Measurements from ENCODE around the gene ARRDC3.
A peak's percentile ranks its signal among the peaks of the same experiment; 100 is the strongest.

ARRDC3 gene, protein sequence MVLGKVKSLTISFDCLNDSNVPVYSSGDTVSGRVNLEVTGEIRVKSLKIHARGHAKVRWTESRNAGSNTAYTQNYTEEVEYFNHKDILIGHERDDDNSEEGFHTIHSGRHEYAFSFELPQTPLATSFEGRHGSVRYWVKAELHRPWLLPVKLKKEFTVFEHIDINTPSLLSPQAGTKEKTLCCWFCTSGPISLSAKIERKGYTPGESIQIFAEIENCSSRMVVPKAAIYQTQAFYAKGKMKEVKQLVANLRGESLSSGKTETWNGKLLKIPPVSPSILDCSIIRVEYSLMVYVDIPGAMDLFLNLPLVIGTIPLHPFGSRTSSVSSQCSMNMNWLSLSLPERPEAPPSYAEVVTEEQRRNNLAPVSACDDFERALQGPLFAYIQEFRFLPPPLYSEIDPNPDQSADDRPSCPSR

DNA sequence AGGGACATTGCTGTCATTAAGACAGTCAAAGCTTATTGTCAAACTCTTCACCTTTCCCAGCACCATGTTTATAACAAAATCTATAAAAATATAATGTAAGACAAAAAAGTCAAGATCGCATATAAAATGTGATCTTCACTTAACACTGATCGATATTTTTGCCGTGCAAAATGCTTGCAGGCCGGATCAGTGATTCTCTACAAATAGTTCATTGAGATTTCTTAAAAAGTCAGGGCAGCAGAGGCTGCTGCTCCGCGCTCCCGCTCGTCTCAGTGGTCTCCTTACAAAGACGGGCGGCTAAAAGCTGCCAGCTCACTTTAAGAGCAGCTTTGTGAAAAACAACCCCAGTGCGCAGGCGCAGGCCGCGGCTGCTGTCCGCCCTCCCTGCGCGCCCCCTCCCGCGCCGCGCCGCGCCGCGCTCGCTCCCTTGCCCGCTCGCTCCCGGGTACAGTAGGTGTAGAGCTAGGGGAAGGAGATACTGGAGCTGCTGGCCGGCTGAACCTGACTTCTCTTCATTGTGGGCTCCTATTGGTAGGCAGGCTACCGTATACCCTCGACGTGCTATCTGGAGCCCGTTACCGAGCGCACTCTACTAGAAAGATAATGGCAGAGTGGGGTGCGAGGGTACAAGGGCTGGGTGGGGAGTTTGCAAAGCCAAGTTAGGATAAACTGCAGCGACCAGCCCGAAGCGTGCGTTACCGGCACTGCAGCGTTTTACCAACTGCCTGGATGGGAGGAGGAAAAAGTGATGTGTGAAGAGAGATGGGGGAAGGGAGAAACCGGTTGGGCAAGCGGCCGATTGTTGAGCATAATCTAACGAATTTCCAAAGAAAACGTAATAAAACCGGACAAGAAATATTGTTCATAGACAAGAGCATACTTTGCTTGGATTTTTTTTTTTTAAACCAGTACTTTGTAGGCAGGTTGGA, at the start of gene ARRDC3:
Gene ARRDC3, minus strand, starts transcription at position 291 of the 929 bp plus-strand sequence. Its CDS starts 225 bp downstream, at position 66.
- DNase-seq (ENCODE audit: extremely low read depth, low read depth) = peak; percentile 94
- no peak for TF ChIP-seq CTCF (IDR thresholded peaks at IDR 0.05; ENCODE audit: low read depth, low read length)

DNA sequence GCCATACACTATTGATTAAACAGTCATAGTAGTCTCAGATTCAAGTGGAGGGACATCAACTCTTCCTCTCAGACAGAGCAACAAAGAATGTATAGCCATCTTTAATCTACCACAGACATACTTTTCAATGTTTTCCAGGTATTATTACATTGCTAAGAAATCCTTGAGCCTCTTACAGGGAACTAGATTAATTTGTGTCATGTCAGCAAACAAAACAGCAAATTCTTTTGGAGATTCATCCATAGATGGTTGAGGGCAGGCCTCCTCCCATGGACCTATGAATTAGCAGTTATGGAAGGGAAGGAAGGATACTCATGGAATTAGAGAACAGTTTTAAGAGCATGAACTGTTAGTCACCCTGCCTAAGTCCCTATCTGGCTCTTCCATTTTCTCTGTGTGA, 47.8 kb upstream of the ARRDC3 start:
- no peak for DNase-seq (ENCODE audit: extremely low read depth, low read depth)
- no peak for TF ChIP-seq CTCF (IDR thresholded peaks at IDR 0.05; ENCODE audit: low read depth, low read length)

- no peak for DNase-seq (ENCODE audit: extremely low read depth, low read depth)
- TF ChIP-seq CTCF (IDR thresholded peaks at IDR 0.05; ENCODE audit: low read depth, low read length) = no peak
Measured at GRCh38 chr5:91424638-91425436, 41.7 kb upstream of the ARRDC3 start.

DNA sequence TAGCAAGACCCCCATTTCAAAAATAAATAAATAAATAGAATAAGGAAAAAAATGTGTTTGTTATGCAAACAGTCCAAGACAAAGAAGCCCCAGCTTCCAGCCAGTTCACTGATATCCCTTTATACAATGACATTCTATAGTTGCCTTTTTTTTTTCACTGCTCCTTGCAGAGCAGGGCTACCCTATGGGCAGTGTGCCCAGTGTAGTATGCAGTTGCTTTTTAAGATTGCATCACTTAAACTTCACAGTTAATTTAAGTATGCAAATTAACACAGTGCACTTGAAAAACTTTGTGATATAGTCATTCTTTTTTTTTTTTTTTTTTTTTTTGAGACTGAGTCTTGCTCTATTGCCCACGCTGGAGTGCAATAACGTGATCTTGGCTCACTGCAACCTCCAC, 40.8 kb upstream of the ARRDC3 start:
- TF ChIP-seq CTCF (IDR thresholded peaks at IDR 0.05; ENCODE audit: low read depth, low read length) = no peak

DNA sequence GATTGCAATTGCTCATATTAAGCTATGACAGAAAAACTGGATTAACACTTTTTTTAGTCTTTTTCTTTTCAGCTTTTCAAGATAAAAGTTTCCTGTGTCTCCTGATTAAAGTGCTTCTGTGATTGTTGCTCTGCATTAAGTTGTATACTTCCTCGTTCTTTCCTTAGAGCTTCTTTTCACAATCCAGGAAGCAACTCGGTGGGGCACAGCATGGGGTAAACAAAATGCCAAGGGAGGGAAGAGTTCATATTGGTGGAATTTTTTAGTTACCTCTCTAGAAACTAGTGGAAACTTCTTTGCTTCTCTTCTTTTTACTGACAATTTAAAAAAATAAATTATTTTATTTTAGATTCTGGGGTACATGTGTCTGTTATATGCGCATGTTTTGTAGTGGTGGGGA, 37.8 kb upstream of the ARRDC3 start:
- no peak for DNase-seq (ENCODE audit: extremely low read depth, low read depth)
- TF ChIP-seq CTCF (IDR thresholded peaks at IDR 0.05; ENCODE audit: low read depth, low read length) = no peak

More for the DNA sequence above, 40.8 kb upstream of the ARRDC3 start:
- no peak for DNase-seq (ENCODE audit: extremely low read depth, low read depth)

DNA sequence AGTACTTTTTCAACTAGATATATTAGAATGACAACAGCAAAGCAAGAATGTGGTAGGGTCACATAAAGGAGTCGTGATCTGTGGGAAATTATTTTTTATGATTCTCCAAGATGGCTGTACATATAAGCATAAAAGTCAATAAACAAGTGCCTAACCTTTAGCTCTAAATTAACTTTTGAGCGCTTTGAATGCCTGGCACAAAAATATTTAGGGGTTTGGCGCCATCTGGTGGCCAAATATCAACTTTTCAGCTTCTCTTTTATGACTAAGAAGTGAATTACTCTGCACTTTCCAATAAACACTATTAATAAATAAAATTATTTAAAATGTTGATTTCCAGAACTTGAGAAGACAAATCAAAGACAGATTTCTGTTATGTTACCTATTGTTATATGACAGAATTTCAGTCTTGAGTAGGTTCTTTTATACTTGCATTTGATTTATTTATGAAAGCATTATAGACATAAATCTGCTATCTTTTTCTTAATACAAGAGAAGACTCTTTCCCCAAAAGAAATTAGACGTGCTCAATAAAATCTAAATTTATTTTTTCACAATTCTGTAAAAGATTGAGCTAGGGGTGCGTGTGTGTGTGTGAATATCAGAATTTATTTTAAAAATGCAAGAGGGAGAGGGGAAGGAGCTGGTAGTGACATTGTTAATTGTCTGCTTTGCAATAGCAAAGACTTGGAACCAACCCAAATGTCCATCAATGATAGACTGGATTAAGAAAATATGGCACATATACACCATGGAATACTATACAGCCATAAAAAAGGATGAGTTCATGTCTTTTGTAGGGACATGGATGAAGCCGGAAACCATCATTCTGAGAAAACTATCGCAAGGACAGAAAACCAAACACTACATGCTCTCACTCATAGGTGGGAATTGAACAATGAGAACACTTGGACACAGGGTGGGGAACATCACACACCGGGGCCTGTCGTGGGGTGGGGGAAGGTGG, 36.7 kb upstream of the ARRDC3 start:
- peak; percentile 24 for DNase-seq (ENCODE audit: extremely low read depth, low read depth)
- peak; percentile 44 for TF ChIP-seq CTCF (IDR thresholded peaks at IDR 0.05; ENCODE audit: low read depth, low read length)
